SKM-1 (cell line): Measurements from ENCODE around the gene COL5A1.

Experiments
- DNase-seq: peaks from one replicate; lab custom pipeline; 2025; ENCODE audit not compliant: unreplicated experiment; lab: John Stamatoyannopoulos, UW

The COL5A1 gene

GRCh38 chr9:134737842-134738580 is 96.4 kb downstream of the COL5A1 start:
- no peak for DNase-seq

DNA sequence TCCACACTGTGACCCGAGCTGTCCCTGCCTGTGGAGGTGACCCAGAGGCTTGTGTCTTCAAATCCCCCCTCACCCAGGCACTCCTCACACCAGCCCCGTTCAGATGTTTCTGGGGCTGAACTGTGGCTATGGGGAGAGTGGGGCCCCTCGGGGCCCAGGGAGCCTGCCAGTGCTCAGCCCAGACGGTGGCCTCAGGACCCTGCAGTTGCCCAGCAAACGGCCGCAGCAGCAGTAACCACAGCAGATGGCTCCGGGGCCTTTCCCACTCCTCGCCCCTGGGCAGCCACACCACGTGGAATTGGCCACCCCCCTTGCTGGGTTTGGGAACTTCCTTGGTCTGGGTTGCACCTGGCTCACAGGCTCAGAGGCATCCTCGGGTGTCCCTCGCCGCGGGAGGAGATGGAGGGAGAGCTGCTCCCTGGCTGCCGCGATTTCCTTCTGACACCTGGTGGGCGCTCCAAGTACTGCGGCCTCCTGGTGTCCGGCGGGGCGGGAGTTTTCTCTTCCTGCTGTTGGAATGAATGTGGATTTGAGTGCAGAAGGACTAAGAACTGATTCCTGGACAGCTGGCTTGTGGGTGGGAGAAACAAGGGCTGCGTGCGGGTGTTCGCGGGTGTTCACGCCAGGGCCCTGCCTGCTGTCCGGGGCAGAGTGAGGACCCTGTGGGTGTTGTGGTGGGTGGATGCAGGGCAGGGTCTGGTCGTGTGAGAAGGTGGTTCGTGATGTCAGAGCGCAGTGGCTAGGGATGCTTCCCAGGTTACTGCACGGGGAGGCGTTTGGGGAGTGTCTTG is 97.5 kb downstream of the COL5A1 start:
- no peak for DNase-seq

- DNase-seq = no peak
Measured at GRCh38 chr9:134739660-134739968, 98.0 kb downstream of the COL5A1 start.

- DNase-seq = no peak
Measured at GRCh38 chr9:134740071-134740470, 98.5 kb downstream of the COL5A1 start.

DNA sequence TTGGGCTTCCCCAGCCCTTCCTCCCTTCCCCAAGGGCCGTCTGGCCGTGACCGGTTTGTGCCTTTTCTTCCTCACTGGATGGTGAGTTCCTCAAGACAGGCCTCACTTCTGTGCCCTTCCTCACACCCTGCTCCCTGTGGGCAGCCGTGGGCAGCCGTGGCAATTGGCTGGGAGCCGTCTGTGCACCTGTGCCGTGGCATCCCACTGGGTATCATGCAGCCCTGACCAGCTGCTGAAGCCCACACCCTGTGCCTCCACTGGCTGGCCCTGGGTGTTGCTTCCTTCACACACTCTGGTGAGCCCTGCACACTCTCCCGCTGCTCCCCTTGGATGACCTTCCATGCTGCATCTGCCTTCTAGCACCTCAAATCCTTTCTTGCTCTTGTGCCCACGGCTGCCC is 100.2 kb downstream of the COL5A1 start:
- DNase-seq = no peak

DNA sequence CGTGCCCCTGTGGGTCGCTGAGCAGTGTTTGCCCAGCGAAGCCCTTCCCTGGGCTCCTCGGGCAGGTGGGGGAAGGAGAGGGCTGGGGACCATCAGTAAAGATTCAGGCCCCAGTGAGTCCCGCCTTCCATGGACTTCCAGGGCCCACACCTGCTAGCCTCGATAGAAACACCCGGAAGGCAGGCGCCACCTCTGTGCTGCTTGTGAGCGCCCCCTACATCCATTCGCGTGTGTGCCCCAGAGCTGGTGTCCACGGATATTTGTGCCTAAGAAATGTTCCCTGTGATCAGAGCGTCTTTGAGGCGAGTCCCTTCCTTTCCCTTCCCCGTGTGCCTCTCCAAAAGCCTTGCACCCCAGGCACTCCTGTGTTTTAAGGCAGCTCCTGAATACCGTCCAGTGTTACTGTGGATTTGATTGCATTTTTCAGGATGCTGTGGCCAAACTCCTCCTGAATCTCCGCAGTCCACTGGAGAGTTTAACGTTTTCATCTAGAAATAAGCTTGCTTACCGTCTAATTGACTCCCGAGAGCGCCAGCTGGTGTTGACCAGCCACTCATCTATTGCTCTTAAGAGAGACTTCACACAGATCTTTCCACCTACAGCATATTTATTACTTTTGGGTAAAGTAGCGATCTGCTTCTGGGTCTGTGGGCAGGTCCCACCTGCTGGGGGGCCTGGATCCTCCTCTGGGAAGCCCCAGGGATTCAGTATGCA is 101.4 kb downstream of the COL5A1 start:
- DNase-seq = no peak

- no peak for DNase-seq
Measured at GRCh38 chr9:134743853-134744252, 102.2 kb downstream of the COL5A1 start.

GRCh38 chr9:134744385-134745295 is 103.0 kb downstream of the COL5A1 start:
- no peak for DNase-seq

DNA sequence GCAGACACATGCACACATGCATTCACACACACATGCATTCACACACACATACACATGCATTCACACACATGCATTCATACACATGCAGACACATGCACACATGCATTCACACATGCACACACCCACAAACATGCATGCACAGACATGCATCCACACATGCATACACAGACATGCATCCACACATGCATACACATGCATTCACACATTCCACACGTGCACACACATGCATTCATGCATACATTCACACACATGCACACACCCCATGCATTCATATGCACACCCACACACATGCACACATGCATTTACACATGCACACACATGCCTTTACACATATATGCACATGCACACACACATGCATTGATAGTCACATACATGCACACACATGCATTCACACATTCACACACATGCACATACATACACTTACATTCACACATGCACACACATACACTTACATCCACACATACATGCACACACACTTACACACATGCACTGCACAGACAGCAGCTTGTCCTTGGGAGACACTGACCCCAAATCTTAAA is 106.4 kb downstream of the COL5A1 start:
- no peak for DNase-seq

- no peak for DNase-seq
Measured at GRCh38 chr9:134748591-134748990, 107.0 kb downstream of the COL5A1 start.

DNA sequence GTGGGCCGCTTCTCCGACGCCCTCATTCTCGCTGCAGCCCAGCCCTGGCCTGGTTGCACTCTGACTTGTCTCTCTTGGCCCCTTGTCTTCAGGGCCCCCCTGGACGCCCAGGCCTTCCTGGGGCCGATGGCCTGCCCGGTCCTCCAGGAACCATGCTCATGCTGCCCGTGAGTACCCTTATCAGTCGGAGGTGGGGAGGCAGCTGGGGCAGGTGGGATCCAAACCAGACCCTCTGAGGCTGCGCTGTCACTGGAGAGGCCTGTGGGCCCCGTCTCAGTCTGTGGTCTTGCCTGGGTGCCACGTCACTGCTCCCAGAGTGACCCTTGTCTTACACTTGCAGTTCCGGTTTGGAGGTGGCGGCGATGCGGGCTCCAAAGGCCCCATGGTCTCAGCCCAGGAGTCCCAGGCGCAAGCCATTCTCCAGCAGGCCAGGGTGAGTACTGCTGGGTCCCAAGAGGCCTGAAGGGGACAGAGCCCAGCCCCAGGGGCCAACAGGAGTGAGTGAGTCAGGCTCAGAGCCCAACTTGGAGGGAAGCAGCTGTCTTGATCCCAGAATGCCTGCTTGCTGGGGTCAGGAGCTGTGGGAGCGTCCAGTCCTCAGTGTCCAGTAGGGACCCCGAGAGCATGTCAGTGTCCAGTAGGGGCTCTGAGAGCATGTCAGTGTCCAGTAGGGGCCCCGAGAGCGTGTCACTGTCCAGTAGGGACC is 109.0 kb downstream of the COL5A1 start:
- no peak for DNase-seq

DNA sequence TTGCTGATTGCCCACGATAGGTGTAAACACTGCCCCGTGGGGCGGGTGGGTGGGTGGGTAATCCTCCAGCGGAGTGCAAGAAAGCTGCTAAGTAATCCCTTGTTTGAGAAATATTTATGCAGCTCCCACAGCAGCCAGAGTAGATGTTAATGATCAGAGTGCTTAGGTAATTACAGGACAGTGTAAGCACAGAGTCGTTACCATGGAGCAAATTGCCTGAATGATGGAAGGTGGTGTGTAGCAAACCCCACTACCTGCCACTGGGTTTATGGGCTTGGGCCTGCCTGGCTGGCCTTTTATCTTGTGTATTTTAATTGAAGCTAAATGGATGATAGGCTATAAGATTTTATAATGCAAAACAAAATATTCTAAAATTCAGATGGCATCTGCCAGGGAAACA is 110.0 kb downstream of the COL5A1 start:
- DNase-seq = no peak

GRCh38 chr9:134752471-134753168 is 111.0 kb downstream of the COL5A1 start:
- no peak for DNase-seq

- DNase-seq = no peak
Measured at GRCh38 chr9:134753191-134753590, 111.6 kb downstream of the COL5A1 start.

GRCh38 chr9:134755221-134755907 is 113.8 kb downstream of the COL5A1 start:
- DNase-seq = no peak

GRCh38 chr9:134756098-134756497 is 114.5 kb downstream of the COL5A1 start:
- DNase-seq = no peak

- no peak for DNase-seq
Measured at GRCh38 chr9:134757216-134757975, 115.8 kb downstream of the COL5A1 start.

DNA sequence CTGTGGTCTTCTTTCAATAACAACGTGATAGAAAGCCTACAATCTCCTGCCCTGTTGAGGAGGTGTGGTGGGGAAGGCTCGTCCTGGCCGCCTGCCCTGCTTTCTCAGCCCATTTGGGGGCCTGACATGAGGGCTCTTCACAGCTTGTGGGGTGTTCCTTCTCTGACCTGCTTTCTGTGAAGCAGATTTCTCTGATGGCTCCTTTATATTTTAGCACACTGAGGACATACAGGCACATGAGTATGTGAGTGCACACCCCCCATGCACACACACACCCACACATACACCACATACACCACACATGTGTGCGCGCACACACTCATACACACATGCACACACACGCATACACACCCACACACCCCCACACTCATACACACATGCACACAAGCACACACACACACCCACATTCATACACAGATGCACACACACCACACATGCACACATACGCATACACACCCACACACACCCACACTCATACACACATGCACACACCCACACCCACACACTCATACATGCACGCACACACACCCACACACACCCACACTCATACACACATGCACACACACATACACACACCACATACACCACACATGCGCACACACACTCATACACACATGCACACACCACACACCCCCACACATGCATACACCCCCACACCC is 117.5 kb downstream of the COL5A1 start:
- DNase-seq = no peak
